HEK293 (cell line): ENCODE data around the gene IRS1.

Experiments used
- CTCF ChIA-PET: fragments of 350-600 bp; formaldehyde crosslinking; extraction: SDS; loops from one replicate; lab custom pipeline; 2021; ENCODE audit warnings: antibody characterized with exemption; lab: Yijun Ruan, JAX
- POLR2A ChIA-PET: fragments of 300-600 bp; formaldehyde crosslinking; extraction: SDS; loops from one replicate; lab custom pipeline; 2020; ENCODE audit warnings: antibody characterized with exemption, inconsistent platforms; lab: Yijun Ruan, JAX
- H3K27ac ChIP-seq: fragments of 200-500 bp; sonication (Bioruptor generic); 2 replicates; pipeline ENCODE4 v1.5.1; 2014; ENCODE audit warnings: low read depth, low read length, control low read depth, inconsistent platforms; ENCODE audit errors: extremely low read depth
- H3K36me3 ChIP-seq, 2 experiments: fragments of 200-500 bp in 1 of 2; sonication (Bioruptor generic) in 1 of 2; 1 replicate in 1 of 2; 2 replicates in 1 of 2; pipeline ENCODE4 v1.5.1; 2014 to 2017; ENCODE audit warnings: inconsistent platforms in 2 of 2, low read length in 2 of 2; ENCODE audit not compliant: control insufficient read depth in 2 of 2, insufficient read depth in 1 of 2
- H3K4me1 ChIP-seq: fragments of 200-500 bp; sonication (Bioruptor generic); 2 replicates; pipeline ENCODE4 v1.5.1; 2014; ENCODE audit warnings: mild to moderate bottlenecking, low read length, inconsistent platforms; ENCODE audit not compliant: control insufficient read depth, insufficient read depth
- H3K4me3 ChIP-seq: 2 replicates; pipeline ENCODE4 v1.5.1; 2011; ENCODE audit warnings: low read depth, mild to moderate bottlenecking, control low read depth, low read length, moderate library complexity
- H3K9me3 ChIP-seq: fragments of 200-500 bp; sonication (Bioruptor generic); 2 replicates; pipeline ENCODE4 v1.5.1; 2014; ENCODE audit warnings: low read depth, low read length, inconsistent platforms; ENCODE audit not compliant: control insufficient read depth, insufficient read depth
- HOXC10 ChIP-seq: sonication (generic); formaldehyde crosslinking; IDR thresholded peaks from 2 replicates; pipeline ENCODE4 v1.8.1; 2023; ENCODE audit warnings: mild to moderate bottlenecking, missing genetic modification reagents
- OVOL3 ChIP-seq: fragments of 450-650 bp; formaldehyde crosslinking; IDR thresholded peaks from 2 replicates; pipeline ENCODE4 v1.5.1; 2016; ENCODE audit warnings: missing biosample characterization, missing genetic modification characterization
- ZIC2 ChIP-seq: fragments of 450-650 bp; formaldehyde crosslinking; IDR thresholded peaks from 2 replicates; pipeline ENCODE4 v1.5.1; 2016; ENCODE audit warnings: missing biosample characterization, missing genetic modification characterization
- ZNF10 ChIP-seq: fragments of 450-650 bp; formaldehyde crosslinking; IDR thresholded peaks from 2 replicates; pipeline ENCODE4 v1.5.1; 2017; ENCODE audit warnings: missing biosample characterization, missing genetic modification characterization
- ZNF16 ChIP-seq: fragments of 450-650 bp; formaldehyde crosslinking; IDR thresholded peaks from 2 replicates; pipeline ENCODE4 v1.5.1; 2016; ENCODE audit warnings: low read depth, missing biosample characterization, missing genetic modification characterization
- ZNF302 ChIP-seq: fragments of 450-650 bp; formaldehyde crosslinking; IDR thresholded peaks from 2 replicates; pipeline ENCODE4 v1.5.1; 2016; ENCODE audit warnings: missing biosample characterization, missing genetic modification characterization, low read depth
- ZNF610 ChIP-seq: fragments of 450-650 bp; formaldehyde crosslinking; IDR thresholded peaks from 2 replicates; pipeline ENCODE4 v1.5.1; 2016; ENCODE audit warnings: missing biosample characterization, missing genetic modification characterization, borderline replicate concordance
- ZNF626 ChIP-seq: fragments of 450-650 bp; sonication (Bioruptor Pico); formaldehyde crosslinking; IDR thresholded peaks from 2 replicates; pipeline ENCODE4 v1.5.1; 2018; ENCODE audit warnings: missing biosample characterization, missing genetic modification characterization, inconsistent platforms
- ZNF660 ChIP-seq: fragments of 450-650 bp; IDR thresholded peaks from 2 replicates; pipeline ENCODE4 v1.5.1; 2018; ENCODE audit warnings: missing biosample characterization, mild to moderate bottlenecking, missing genetic modification characterization
- ZNF776 ChIP-seq: fragments of 450-650 bp; formaldehyde crosslinking; IDR thresholded peaks from 2 replicates; pipeline ENCODE4 v1.5.0; 2017; ENCODE audit warnings: missing biosample characterization, missing genetic modification characterization, borderline replicate concordance
- TF ChIP-seq, protein P1 (sequence below): fragments of 450-650 bp; formaldehyde crosslinking; IDR thresholded peaks from 2 replicates; pipeline ENCODE4 v1.5.1; 2016; ENCODE audit warnings: missing biosample characterization, missing genetic modification characterization
- TF ChIP-seq, protein P2 (sequence below): fragments of 450-650 bp; formaldehyde crosslinking; IDR thresholded peaks from 2 replicates; pipeline ENCODE4 v1.5.1; 2017; ENCODE audit warnings: missing biosample characterization, missing genetic modification characterization
- TF ChIP-seq, protein P3 (sequence below): fragments of 450-650 bp; formaldehyde crosslinking; IDR thresholded peaks from 2 replicates; pipeline ENCODE4 v1.5.1; 2017; ENCODE audit warnings: missing biosample characterization, missing genetic modification characterization
- TF ChIP-seq, protein P4 (sequence below): fragments of 450-650 bp; formaldehyde crosslinking; IDR thresholded peaks from 2 replicates; pipeline ENCODE4 v1.5.1; 2016; ENCODE audit warnings: missing biosample characterization, missing genetic modification characterization, low read depth
- TF ChIP-seq, protein P5 (sequence below): fragments of 450-650 bp; IDR thresholded peaks from 2 replicates; pipeline ENCODE4 v1.5.1; 2018; ENCODE audit warnings: missing biosample characterization, mild to moderate bottlenecking, missing genetic modification characterization

IRS1 gene

DNA sequence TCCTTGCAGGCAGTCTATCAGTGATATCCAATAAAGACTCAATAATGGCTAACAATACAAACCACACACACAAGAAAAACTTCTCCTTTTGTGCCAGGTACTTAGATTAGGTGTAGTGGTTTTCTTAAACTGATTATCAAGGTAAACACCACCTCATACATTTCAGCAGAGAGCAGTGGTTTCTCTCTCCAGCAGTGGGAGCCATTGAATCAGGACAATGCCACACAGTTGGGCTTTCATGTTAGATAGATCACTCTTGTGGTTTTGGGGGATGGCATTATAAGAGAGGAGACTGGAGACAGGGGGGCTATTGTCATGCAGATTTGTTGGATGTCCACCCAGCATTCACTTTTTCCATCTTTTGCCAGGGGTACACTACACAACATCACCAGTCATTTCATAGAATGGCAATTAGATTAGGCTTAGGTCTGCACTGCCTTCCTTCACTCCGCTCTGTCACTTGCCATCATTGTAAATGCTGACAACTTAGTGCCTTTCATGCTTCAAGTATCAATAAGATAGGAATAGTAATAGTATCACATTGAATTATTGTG, 13.6 kb upstream of the IRS1 start:
- Histone ChIP-seq H3K36me3 (no peaks in the 10 kb centered on the region), H3K27ac (no peak overlapping the region), H3K9me3 (no peaks in the 10 kb centered on the region), H3K4me3 (no peak overlapping the region), H3K4me1 (no peaks in the 10 kb centered on the region)
- ChIA-PET POLR2A (no interaction called here), CTCF (interaction anchor here (0.6 to 1.7 kb wide), 3 partner anchors 11 to 80 kb away, joined by 3 to 5 read pairs (median 3); no protein-coding TSS in a partner anchor)
- TF ChIP-seq, protein P1, sequence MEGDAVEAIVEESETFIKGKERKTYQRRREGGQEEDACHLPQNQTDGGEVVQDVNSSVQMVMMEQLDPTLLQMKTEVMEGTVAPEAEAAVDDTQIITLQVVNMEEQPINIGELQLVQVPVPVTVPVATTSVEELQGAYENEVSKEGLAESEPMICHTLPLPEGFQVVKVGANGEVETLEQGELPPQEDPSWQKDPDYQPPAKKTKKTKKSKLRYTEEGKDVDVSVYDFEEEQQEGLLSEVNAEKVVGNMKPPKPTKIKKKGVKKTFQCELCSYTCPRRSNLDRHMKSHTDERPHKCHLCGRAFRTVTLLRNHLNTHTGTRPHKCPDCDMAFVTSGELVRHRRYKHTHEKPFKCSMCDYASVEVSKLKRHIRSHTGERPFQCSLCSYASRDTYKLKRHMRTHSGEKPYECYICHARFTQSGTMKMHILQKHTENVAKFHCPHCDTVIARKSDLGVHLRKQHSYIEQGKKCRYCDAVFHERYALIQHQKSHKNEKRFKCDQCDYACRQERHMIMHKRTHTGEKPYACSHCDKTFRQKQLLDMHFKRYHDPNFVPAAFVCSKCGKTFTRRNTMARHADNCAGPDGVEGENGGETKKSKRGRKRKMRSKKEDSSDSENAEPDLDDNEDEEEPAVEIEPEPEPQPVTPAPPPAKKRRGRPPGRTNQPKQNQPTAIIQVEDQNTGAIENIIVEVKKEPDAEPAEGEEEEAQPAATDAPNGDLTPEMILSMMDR = 0 out of 2 replicates have a peak, but pooled peaks have one; percentile 33
- TF ChIP-seq ZNF610 (tag by site-specific recombination) (no peak), ZNF302 (tag by site-specific recombination) (no peak)

DNA sequence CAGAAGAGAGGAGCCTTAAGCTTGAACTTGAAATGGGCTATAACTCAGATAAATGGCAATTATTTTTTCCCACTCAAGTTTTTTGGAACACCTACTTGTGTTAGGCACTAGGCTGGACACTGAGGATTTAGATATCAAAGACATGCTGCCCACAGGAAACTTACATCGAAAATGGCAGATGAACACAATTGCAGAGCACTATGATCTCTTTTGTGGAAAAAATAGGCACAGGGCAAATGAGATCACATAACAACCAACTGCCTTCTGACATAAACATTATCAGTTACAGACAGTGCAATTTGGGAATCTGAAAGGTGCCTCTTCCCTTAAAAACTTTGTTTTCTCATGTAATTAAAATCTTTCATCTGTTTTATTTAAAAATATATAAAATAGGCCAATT, 3.8 kb upstream of the IRS1 start:
- ChIA-PET CTCF (interaction anchor here (0.6 to 2.3 kb wide), 27 partner anchors 9 to 1134 kb away, joined by 3 to 17 read pairs (median 5); no protein-coding TSS in a partner anchor), POLR2A (no interaction called here)
- Histone ChIP-seq H3K4me1 (no peaks in the 10 kb centered on the region; the same call in 1 of the 2 replicates), H3K9me3 (no peaks in the 10 kb centered on the region), H3K36me3 (no peaks in the 10 kb centered on the region), H3K4me3 (no peak overlapping the region), H3K27ac (no peak overlapping the region)
- TF ChIP-seq, protein P1 = no peak
- TF ChIP-seq, protein P2, sequence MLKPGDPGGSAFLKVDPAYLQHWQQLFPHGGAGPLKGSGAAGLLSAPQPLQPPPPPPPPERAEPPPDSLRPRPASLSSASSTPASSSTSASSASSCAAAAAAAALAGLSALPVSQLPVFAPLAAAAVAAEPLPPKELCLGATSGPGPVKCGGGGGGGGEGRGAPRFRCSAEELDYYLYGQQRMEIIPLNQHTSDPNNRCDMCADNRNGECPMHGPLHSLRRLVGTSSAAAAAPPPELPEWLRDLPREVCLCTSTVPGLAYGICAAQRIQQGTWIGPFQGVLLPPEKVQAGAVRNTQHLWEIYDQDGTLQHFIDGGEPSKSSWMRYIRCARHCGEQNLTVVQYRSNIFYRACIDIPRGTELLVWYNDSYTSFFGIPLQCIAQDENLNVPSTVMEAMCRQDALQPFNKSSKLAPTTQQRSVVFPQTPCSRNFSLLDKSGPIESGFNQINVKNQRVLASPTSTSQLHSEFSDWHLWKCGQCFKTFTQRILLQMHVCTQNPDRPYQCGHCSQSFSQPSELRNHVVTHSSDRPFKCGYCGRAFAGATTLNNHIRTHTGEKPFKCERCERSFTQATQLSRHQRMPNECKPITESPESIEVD (tag by site-specific recombination) = no peak
- no peak for TF ChIP-seq ZNF626 (tag by site-specific recombination)
- TF ChIP-seq, protein P3, sequence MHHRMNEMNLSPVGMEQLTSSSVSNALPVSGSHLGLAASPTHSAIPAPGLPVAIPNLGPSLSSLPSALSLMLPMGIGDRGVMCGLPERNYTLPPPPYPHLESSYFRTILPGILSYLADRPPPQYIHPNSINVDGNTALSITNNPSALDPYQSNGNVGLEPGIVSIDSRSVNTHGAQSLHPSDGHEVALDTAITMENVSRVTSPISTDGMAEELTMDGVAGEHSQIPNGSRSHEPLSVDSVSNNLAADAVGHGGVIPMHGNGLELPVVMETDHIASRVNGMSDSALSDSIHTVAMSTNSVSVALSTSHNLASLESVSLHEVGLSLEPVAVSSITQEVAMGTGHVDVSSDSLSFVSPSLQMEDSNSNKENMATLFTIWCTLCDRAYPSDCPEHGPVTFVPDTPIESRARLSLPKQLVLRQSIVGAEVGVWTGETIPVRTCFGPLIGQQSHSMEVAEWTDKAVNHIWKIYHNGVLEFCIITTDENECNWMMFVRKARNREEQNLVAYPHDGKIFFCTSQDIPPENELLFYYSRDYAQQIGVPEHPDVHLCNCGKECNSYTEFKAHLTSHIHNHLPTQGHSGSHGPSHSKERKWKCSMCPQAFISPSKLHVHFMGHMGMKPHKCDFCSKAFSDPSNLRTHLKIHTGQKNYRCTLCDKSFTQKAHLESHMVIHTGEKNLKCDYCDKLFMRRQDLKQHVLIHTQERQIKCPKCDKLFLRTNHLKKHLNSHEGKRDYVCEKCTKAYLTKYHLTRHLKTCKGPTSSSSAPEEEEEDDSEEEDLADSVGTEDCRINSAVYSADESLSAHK (tag by site-specific recombination) = no peak
- TF ChIP-seq ZNF10 (tag by site-specific recombination) = no peak
- no peak for TF ChIP-seq ZNF16 (tag by site-specific recombination)
- no peak for TF ChIP-seq OVOL3 (tag by site-specific recombination)
- TF ChIP-seq ZIC2 = no peak
- TF ChIP-seq HOXC10 (CRISPR knock-in tag) = no peak

DNA sequence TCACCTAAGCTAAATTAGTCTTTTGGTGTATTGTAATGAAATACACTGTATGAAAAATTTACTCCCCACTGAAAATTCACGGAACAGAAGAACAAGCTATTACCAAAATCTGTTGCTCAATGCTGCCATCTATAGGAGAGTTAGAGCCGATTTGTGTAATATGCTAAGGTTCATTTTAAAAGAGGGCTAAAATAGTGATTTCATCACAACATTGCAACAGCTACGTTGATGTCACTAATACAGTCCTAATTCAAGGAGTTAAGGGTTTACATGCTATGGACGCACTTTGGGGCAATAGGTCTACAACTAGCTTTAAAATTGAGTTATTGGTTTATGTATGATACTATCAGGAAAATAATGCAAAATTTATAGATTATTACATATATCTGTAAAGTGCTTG, 3.0 kb upstream of the IRS1 start:
- no peak overlapping the region for H3K4me3 ChIP-seq
- H3K36me3 ChIP-seq = peaks cover 0 to 7% of the 10 kb centered on the region in 2 experiments; a peak in 1 of 3 replicates
- H3K27ac ChIP-seq = no peak overlapping the region
- H3K4me1 ChIP-seq = no peaks in the 10 kb centered on the region; the same call in 1 of the 2 replicates
- ChIA-PET CTCF (interaction anchor here (0.5 to 2.3 kb wide), 47 partner anchors 8 to 1698 kb away, joined by 3 to 17 read pairs (median 4); no protein-coding TSS in a partner anchor), POLR2A (interaction anchor here (0.6 kb wide), 1 partner anchor 1118 kb away, joined by 3 read pairs; no protein-coding TSS in a partner anchor)
- no peaks in the 10 kb centered on the region for H3K9me3 ChIP-seq
- 0 out of 2 replicates have a peak, but pooled peaks have one; percentile 31 for TF ChIP-seq ZNF660 (tag by site-specific recombination)
- TF ChIP-seq, protein P1 = 0 out of 2 replicates have a peak, but pooled peaks have one; percentile 32
- TF ChIP-seq, protein P4, sequence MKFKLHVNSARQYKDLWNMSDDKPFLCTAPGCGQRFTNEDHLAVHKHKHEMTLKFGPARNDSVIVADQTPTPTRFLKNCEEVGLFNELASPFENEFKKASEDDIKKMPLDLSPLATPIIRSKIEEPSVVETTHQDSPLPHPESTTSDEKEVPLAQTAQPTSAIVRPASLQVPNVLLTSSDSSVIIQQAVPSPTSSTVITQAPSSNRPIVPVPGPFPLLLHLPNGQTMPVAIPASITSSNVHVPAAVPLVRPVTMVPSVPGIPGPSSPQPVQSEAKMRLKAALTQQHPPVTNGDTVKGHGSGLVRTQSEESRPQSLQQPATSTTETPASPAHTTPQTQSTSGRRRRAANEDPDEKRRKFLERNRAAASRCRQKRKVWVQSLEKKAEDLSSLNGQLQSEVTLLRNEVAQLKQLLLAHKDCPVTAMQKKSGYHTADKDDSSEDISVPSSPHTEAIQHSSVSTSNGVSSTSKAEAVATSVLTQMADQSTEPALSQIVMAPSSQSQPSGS = peak; percentile 36; the same call in 1 of the 2 replicates
- no peak for TF ChIP-seq ZNF776 (tag by site-specific recombination)
- TF ChIP-seq, protein P5, sequence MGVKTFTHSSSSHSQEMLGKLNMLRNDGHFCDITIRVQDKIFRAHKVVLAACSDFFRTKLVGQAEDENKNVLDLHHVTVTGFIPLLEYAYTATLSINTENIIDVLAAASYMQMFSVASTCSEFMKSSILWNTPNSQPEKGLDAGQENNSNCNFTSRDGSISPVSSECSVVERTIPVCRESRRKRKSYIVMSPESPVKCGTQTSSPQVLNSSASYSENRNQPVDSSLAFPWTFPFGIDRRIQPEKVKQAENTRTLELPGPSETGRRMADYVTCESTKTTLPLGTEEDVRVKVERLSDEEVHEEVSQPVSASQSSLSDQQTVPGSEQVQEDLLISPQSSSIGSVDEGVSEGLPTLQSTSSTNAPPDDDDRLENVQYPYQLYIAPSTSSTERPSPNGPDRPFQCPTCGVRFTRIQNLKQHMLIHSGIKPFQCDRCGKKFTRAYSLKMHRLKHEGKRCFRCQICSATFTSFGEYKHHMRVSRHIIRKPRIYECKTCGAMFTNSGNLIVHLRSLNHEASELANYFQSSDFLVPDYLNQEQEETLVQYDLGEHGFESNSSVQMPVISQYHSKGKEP = no peak
